IMR-90 (cell line): Measurements from ENCODE around the gene CTSL. TPM values are rescaled to one million over a fixed set of nuclear protein-coding genes. Genes with fewer than 3 reads are reported as not detected.
A peak's percentile ranks its signal among the peaks of the same experiment; 100 is the strongest.

Source experiments
- ATAC-seq: fragments of 200-7000 bp; cut with Tn5 transposase; 2 replicates; pipeline ENCODE4 v1.9.1; 2020; ENCODE audit warnings: low read depth, mild to moderate bottlenecking, moderate library complexity
- BruUV-seq: library from RNA; stranded (reverse); fragments of 400-500 nt; replicated peaks from 2 replicates; lab custom pipeline; 2021; lab: Mats Ljungman, UMichigan
- CTCF ChIA-PET: fragments of 300-600 bp; formaldehyde crosslinking; extraction: SDS; loops from one replicate; lab custom pipeline; 2021; ENCODE audit warnings: antibody characterized with exemption; lab: Yijun Ruan, JAX
- POLR2A ChIA-PET: fragments of 300-600 bp; sonication (Branson Sonifier 250); formaldehyde crosslinking; loops from one replicate; lab custom pipeline; 2022; ENCODE audit warnings: antibody characterized with exemption; ENCODE audit not compliant: unreplicated experiment; lab: Charles Lee
- DNase-seq: peaks from one replicate; pipeline ENCODE4 v3.0.0; 2013
- H2AFZ ChIP-seq: replicated peaks from 2 replicates; pipeline ENCODE3; 2013; ENCODE audit warnings: low read length, mild to moderate bottlenecking; ENCODE audit not compliant: poor library complexity
- H2AK5ac ChIP-seq: 2 replicates; pipeline ENCODE4 v1.6.1; 2013; ENCODE audit warnings: low read depth, low read length, inconsistent platforms
- H2AK9ac ChIP-seq: replicated peaks from 2 replicates; pipeline ENCODE3; 2013; ENCODE audit warnings: mild to moderate bottlenecking, low read depth, low read length, moderate library complexity; ENCODE audit not compliant: poor library complexity
- H2BK120ac ChIP-seq: 2 replicates; pipeline ENCODE4 v1.6.1; 2013; ENCODE audit warnings: low read depth, low read length, inconsistent platforms
- H2BK15ac ChIP-seq: 3 replicates; pipeline ENCODE4 v1.6.1; 2013; ENCODE audit warnings: low read depth, low read length, inconsistent platforms
- H2BK20ac ChIP-seq: 2 replicates; pipeline ENCODE4 v1.6.1; 2013; ENCODE audit warnings: low read depth, mild to moderate bottlenecking, inconsistent platforms, low read length, moderate library complexity
- H2BK5ac ChIP-seq: 2 replicates; pipeline ENCODE4 v1.6.1; 2013; ENCODE audit warnings: mild to moderate bottlenecking, low read depth, low read length, inconsistent platforms; ENCODE audit not compliant: poor library complexity, severe bottlenecking
- H3K14ac ChIP-seq: replicated peaks from 2 replicates; pipeline ENCODE4 v1.6.1; 2013; ENCODE audit warnings: low read depth, low read length, inconsistent platforms
- H3K18ac ChIP-seq: 2 replicates; pipeline ENCODE4 v1.6.1; 2013; ENCODE audit warnings: low read depth, low read length, control low read depth
- H3K23ac ChIP-seq: 2 replicates; pipeline ENCODE4 v1.6.1; 2013; ENCODE audit warnings: low read depth, low read length, inconsistent platforms
- H3K27ac ChIP-seq: 2 replicates; pipeline ENCODE4 v1.5.1; 2013; ENCODE audit warnings: mild to moderate bottlenecking, control low read depth, low read length; ENCODE audit not compliant: insufficient read depth
- H3K27me3 ChIP-seq: 2 replicates; pipeline ENCODE4 v1.6.1; 2013; ENCODE audit warnings: low read length; ENCODE audit not compliant: control insufficient read depth, insufficient read depth
- H3K36me3 ChIP-seq: 2 replicates; pipeline ENCODE4 v1.6.1; 2013; ENCODE audit warnings: low read length, mixed read lengths; ENCODE audit not compliant: control insufficient read depth, insufficient read depth
- H3K4ac ChIP-seq: 2 replicates; pipeline ENCODE4 v1.6.1; 2013; ENCODE audit warnings: low read depth, low read length, inconsistent platforms
- H3K4me1 ChIP-seq: 2 replicates; pipeline ENCODE4 v1.6.1; 2013; ENCODE audit warnings: low read length, mixed read lengths; ENCODE audit not compliant: control insufficient read depth, insufficient read depth
- H3K4me2 ChIP-seq: 2 replicates; pipeline ENCODE4 v1.6.1; 2013; ENCODE audit warnings: low read depth, mild to moderate bottlenecking, control low read depth, low read length, moderate library complexity
- H3K4me3 ChIP-seq: 2 replicates; pipeline ENCODE4 v1.5.1; 2013; ENCODE audit warnings: low read depth, mild to moderate bottlenecking, control low read depth, low read length, moderate library complexity; ENCODE audit not compliant: insufficient read depth
- H3K56ac ChIP-seq: 2 replicates; pipeline ENCODE4 v1.6.1; 2013; ENCODE audit warnings: low read length, inconsistent platforms; ENCODE audit not compliant: insufficient read depth; ENCODE audit errors: extremely low read depth
- H3K79me1 ChIP-seq, 2 experiments: 2 replicates each; pipeline ENCODE4 v1.6.1; 2013; ENCODE audit warnings: low read length in 2 of 2, inconsistent platforms in 1 of 2, low read depth in 1 of 2
- H3K9ac ChIP-seq: 2 replicates; pipeline ENCODE4 v1.6.1; 2013; ENCODE audit warnings: low read depth, low read length, control low read depth
- H3K9me1 ChIP-seq: 2 replicates; pipeline ENCODE4 v1.6.1; 2013; ENCODE audit warnings: low read length, inconsistent platforms; ENCODE audit not compliant: insufficient read depth
- H3K9me3 ChIP-seq: 2 replicates; pipeline ENCODE4 v1.6.1; 2013; ENCODE audit warnings: low read length; ENCODE audit not compliant: control insufficient read depth, insufficient read depth
- H4K20me1 ChIP-seq: 2 replicates; pipeline ENCODE4 v1.6.1; 2013; ENCODE audit warnings: low read length, inconsistent platforms; ENCODE audit not compliant: insufficient read depth
- H4K5ac ChIP-seq: 2 replicates; pipeline ENCODE4 v1.6.1; 2013; ENCODE audit warnings: mild to moderate bottlenecking, low read depth, low read length, control low read depth
- H4K8ac ChIP-seq, 2 experiments: 2 replicates each; pipeline ENCODE4 v1.6.1; 2013; ENCODE audit warnings: low read depth in 2 of 2, low read length in 2 of 2, control low read depth in 1 of 2, inconsistent platforms in 1 of 2
- H4K91ac ChIP-seq: 2 replicates; pipeline ENCODE4 v1.6.1; 2013; ENCODE audit warnings: low read depth, low read length, inconsistent platforms; ENCODE audit not compliant: insufficient read depth
- CEBPB ChIP-seq: IDR thresholded peaks from 2 replicates; pipeline ENCODE4 v1.6.1; 2012; ENCODE audit warnings: low read depth, low read length, improper control_type of control experiment
- MAZ ChIP-seq: IDR thresholded peaks from 2 replicates; pipeline ENCODE4 v1.6.1; 2012; ENCODE audit warnings: low read depth, mild to moderate bottlenecking, low read length, improper control_type of control experiment, moderate library complexity, borderline replicate concordance
- MXI1 ChIP-seq: IDR thresholded peaks from 2 replicates; pipeline ENCODE4 v1.6.1; 2012; ENCODE audit warnings: low read depth, mild to moderate bottlenecking, low read length, moderate library complexity, borderline replicate concordance
- RFX5 ChIP-seq: IDR thresholded peaks from 2 replicates; pipeline ENCODE4 v1.8.0; 2012; ENCODE audit warnings: low read depth, mild to moderate bottlenecking, low read length, moderate library complexity
- WGBS, 2 experiments: methylation state at CpG; one replicate each; pipeline versions ENCODE4 v1.1.5 to v1.1.7; 2013; ENCODE audit warnings: missing lambda C conversion rate in 2 of 2; ENCODE audit not compliant: insufficient read length in 1 of 2; ENCODE audit errors: extremely low coverage in 2 of 2; 5-methylcytosine and 5-hydroxymethylcytosine counted together
- dilution Hi-C: fragments of 300-500 bp; cut with HindIII; formaldehyde crosslinking; loops from one replicate; pipeline ENCODE4 v1.14.3; 2018; ENCODE audit warnings: low sequenced_read_pairs; ENCODE audit not compliant: unreplicated experiment
- in situ Hi-C: fragments of 300-500 bp; cut with MboI; formaldehyde crosslinking; loops from 3 replicates; pipeline ENCODE4 v1.14.3; 2019; ENCODE audit warnings: low sequenced_read_pairs, inconsistent platforms, mixed read lengths
- intact Hi-C: fragments of 100-400 bp; cut with micrococcal nuclease; formaldehyde crosslinking; loops from 2 replicates; pipeline ENCODE4 v1.10.0; 2022
- polyA plus RNA-seq, 3 experiments: library from polyadenylated mRNA; depleted of rRNA; stranded (reverse); fragments of >200 nt; gene quantifications; 2 replicates each; pipeline ENCODE4 v1.2.3, GENCODE V29; 2012; ENCODE audit warnings: low replicate concordance in 1 of 3
- total RNA-seq: library from RNA; depleted of rRNA; stranded (reverse); fragments of >200 nt; gene quantifications from 2 replicates; pipeline ENCODE4 v1.2.3, GENCODE V29; 2012

The CTSL gene
- total and polyA plus RNA-seq, 2 of the 4 experiments (the other 2 are of a cell fraction): 57.0 to 112 TPM

DNA sequence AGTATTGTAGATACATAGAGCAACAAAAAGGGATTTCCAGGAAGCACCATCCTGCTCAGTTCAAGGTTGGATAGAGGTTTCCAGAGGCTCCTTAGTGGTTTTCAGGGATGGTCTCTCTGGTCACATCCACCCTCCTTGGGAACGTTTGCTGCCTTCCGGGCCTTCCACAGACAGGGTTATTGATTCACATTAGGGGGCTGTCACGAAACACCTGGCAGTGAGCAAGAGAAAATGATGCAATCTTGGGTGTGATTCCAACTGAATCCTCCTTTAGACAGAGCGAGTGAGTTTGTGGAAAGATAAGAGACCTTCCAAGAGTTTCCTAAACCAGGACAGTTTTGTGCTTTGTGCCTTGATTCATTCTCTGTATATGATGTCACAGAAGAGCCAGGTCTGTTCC is 43.8 kb upstream of the CTSL start:
- Histone ChIP-seq H4K5ac (no peak overlapping the region), H3K27ac (no peak overlapping the region), H3K23ac (no peak overlapping the region), H3K4ac (no peak overlapping the region), H2BK120ac (no peak overlapping the region), H4K91ac (no peak overlapping the region), H2BK5ac (no peak overlapping the region), H3K9me1 (no peaks in the 10 kb centered on the region), H4K20me1 (no peaks in the 10 kb centered on the region), H3K36me3 (no peaks in the 10 kb centered on the region), H3K4me1 (peaks cover 4% of the 10 kb centered on the region), H2BK15ac (no peak overlapping the region), H3K9me3 (no peaks in the 10 kb centered on the region), H3K4me2 (no peak overlapping the region), H4K8ac (no peak overlapping the region), H3K9ac (no peak overlapping the region), H3K56ac (no peak overlapping the region), H2BK20ac (no peak overlapping the region), H3K27me3 (no peaks in the 10 kb centered on the region; the same call in 1 of the 2 replicates), H2AK9ac (no peak overlapping the region), H2AK5ac (no peak overlapping the region), H3K79me1 (no peaks in the 10 kb centered on the region), H3K18ac (no peak overlapping the region), H2AFZ (no peak overlapping the region), H3K4me3 (no peak overlapping the region), H3K14ac (no peak overlapping the region)
- POLR2A ChIA-PET: no interaction called here
- TF ChIP-seq MAZ: no peak
- TF ChIP-seq RFX5: no peak
- peak; percentile 49 for TF ChIP-seq CEBPB
- TF ChIP-seq MXI1: no peak
- BruUV-seq: no TSS peak
- no peak for DNase-seq
- WGBS, 2 experiments: 50% methylated on average over 1 of the region's 4 CpGs; no CpG with 5 or more reads in 1 of the 2 experiments
- intact Hi-C loops (no loop called here), dilution Hi-C loops (no loop called here), in situ Hi-C loops (loop anchor here (25.0 kb wide), 2 partner anchors 355 to 1330 kb away; no protein-coding TSS in a partner anchor)
- no peak for ATAC-seq
- CTCF ChIA-PET: no interaction called here
